Stimulated activated CD4-positive, alpha-beta T cell treated with anti-CD3 and anti-CD28 coated beads, Interleukin-1b, Interleukin-23, amount 100 ng/mL, for 48 hours (primary cell): Measurements from ENCODE around the gene ADGRA3.
"Not testable (repeated sequence)": the region's sequence is repeated elsewhere in the genome, so short reads cannot be mapped to it uniquely, and the experiment has no call there.

ENCODE experiments used
- DNase-seq: peaks from one replicate; pipeline ENCODE4 v3.0.0-alpha.2; 2020

ADGRA3 gene

GRCh38 chr4:22477136-22477812 is 38.6 kb downstream of the ADGRA3 start:
- DNase-seq: no peak

DNA sequence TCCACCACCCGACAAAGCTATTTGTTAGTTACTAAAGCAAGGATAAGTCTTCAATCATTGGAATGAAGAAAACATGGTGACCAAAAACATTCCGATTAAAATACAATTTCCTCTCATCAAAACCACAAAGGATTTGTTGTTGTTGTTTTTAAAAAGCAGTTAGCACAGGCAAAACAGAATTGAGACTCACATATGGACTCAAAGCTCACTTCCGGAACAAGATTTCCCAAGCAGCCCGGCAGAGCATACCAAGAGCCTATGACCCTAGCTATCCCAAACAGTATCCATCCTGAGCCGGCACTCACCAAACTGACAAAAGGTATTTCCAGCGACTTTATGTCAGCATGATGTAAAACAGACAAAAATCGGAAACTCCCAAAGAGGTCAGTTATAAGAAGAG is 39.9 kb downstream of the ADGRA3 start:
- no peak for DNase-seq

DNA sequence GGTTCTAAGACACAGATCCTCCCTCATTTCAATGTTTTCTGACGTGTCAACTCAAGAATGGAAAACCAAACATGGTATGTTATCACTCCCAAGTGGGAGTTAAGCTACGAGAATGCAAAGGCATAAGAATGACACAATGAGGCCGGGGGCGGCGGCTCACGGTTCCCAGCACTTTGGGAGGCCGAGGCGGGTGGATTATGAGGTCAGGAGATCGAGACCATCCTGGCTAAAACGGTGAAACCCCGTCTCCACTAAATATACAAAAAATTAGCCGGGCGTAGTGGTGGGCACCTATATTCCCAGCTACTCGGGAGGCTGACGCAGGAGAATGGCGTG is 40.6 kb downstream of the ADGRA3 start:
- not testable (repeated sequence) for DNase-seq

DNA sequence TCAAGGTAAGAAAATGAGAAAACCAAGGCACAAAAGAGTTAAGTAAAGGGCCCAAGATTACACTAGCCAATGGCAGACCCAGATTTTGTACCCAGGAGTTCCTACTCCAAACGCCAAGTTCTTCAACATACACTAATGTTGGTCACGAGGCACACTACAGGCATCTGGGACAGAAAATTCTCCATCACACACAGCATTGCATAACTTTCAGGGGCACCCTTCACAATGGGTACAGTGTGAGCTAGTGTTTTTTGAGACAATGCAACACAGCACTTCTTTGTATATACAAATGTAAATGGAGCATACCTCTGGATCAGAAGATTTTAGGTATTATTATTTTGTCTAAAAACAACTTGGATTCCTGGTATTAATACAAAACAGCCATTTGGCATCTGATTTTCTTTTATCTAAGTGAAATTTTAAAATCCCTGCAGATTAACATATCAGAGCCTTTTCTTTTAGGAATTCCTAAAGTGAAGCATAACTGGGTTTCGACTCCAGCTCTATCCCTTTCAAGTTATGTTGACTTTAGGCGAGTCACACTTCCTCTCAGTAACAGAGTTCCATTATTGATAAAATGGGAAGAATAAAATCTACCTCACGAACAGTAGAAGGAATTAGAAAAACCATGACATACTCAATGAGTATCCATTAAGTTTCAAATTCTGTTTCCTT is 41.1 kb downstream of the ADGRA3 start:
- DNase-seq: no peak

GRCh38 chr4:22473268-22473667 is 42.6 kb downstream of the ADGRA3 start:
- no peak for DNase-seq

GRCh38 chr4:22471999-22472461 is 43.8 kb downstream of the ADGRA3 start:
- no peak for DNase-seq

GRCh38 chr4:22471419-22471818 is 44.4 kb downstream of the ADGRA3 start:
- DNase-seq: no peak

GRCh38 chr4:22466581-22466980 is 49.3 kb downstream of the ADGRA3 start:
- no peak for DNase-seq

GRCh38 chr4:22465996-22466395 is 49.9 kb downstream of the ADGRA3 start:
- no peak for DNase-seq

- no peak for DNase-seq
Measured at GRCh38 chr4:22465349-22465748, 50.5 kb downstream of the ADGRA3 start.

GRCh38 chr4:22463179-22463578 is 52.7 kb downstream of the ADGRA3 start:
- peak; percentile 26 for DNase-seq

- DNase-seq: peak; percentile 4
Measured at GRCh38 chr4:22462688-22463087, 53.2 kb downstream of the ADGRA3 start.

GRCh38 chr4:22460266-22460665 is 55.6 kb downstream of the ADGRA3 start:
- DNase-seq: no peak

- DNase-seq: no peak
Measured at GRCh38 chr4:22458098-22458497, 57.8 kb downstream of the ADGRA3 start.

DNA sequence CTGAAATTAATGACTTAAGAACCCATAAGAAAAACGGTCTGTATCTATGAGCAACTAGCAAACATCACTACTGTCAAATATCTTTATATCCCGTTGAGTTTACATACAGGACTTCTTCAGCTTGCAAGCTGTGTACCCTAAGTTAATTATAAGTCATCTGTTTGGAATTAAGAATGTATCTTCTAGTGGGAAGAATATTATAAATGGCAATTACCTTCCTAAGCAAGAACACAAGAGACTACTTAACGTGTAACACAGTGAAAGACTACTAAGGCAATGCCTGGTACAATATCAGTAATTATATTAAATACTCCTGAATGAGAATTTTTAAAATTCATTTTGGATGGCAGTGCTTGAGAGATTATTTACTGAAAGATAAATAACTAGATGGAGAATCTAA is 58.5 kb downstream of the ADGRA3 start:
- DNase-seq: no peak

- no peak for DNase-seq
Measured at GRCh38 chr4:22456291-22456690, 59.6 kb downstream of the ADGRA3 start.

- no peak for DNase-seq
Measured at GRCh38 chr4:22454955-22455354, 60.9 kb downstream of the ADGRA3 start.

- no peak for DNase-seq
Measured at GRCh38 chr4:22454216-22454838, 61.5 kb downstream of the ADGRA3 start.

- DNase-seq: no peak
Measured at GRCh38 chr4:22444813-22445212, 71.1 kb downstream of the ADGRA3 start.

DNA sequence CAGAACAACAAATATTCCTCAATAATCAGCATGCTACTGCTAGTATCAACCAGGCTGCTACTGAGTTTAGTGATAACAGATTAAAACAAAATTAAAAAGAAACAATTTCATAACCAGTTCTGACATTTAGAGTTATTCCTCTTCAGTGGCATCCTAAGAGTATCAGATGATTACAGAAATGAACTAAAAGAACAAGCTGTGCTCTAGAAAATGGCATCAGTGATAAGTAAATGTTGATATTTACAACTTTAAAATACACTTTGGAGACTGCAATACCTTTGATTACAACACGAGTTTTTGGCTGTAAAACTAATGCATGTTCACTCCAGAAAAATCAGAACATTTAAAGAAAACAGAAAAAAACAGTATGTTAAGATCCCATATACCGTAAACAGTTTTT is 72.9 kb downstream of the ADGRA3 start:
- DNase-seq: no peak

DNA sequence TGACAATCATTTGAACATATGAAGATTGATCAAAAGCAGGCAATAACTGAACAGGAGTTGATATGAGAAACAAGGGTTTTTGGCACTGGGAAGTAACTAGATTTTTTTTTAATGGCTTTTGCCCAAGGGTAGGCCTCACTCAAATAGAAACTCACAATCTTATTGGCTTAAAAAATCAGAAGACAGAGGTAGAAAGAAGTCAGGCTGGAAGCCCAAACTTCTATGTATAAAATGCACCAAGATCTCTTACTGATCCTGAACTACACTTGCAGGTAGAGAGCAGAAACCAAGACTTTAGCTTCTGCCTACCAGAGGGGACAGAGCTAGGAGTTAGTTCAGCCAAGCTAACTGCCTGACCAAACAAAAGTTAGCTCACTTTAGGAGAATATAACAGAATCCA is 74.9 kb downstream of the ADGRA3 start:
- DNase-seq: no peak

- no peak for DNase-seq
Measured at GRCh38 chr4:22439947-22440346, 75.9 kb downstream of the ADGRA3 start.

DNA sequence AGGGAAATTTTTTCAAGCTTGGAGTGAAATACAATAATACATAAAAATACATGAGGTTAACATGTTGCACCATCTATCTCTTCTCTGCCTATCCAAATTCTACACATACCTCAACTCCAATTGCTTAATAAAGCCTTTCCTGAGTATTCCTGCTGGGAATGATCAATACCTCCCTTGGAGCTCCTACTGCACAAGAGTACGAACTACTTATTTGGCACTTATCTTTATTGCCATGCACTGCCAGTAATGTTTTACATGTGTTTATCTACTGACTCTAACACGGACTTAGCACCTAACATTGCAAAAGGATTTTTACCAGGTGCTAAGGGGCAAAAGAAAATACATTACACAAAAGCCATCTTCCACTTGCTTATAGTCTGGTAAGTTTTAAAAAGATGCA is 80.2 kb downstream of the ADGRA3 start:
- no peak for DNase-seq

- no peak for DNase-seq
Measured at GRCh38 chr4:22434895-22435294, 81.0 kb downstream of the ADGRA3 start.
